CD4-positive, alpha-beta T cell (primary cell): ENCODE results near the gene HIVEP3. TPM values are rescaled to one million over a fixed set of nuclear protein-coding genes. Genes with fewer than 3 reads are reported as not detected.

Source experiments
- ATAC-seq: fragments of 200-7000 bp; cut with Tn5 transposase; one replicate; pipeline ENCODE4 v1.10.0; 2022; ENCODE audit warnings: mild to moderate bottlenecking; ENCODE audit not compliant: poor library complexity
- CTCF ChIA-PET: fragments of 350-600 bp; sonication (Branson Sonifier 250); formaldehyde crosslinking; loops from one replicate; lab custom pipeline; 2021; ENCODE audit warnings: antibody characterized with exemption, inconsistent platforms; lab: Charles Lee
- POLR2A ChIA-PET: fragments of 350-600 bp; sonication (Branson Sonifier 250); formaldehyde crosslinking; loops from one replicate; lab custom pipeline; 2021; ENCODE audit warnings: antibody characterized with exemption, inconsistent platforms; lab: Charles Lee
- DNase-seq, 14 experiments: peaks; one replicate each; pipeline ENCODE4 v3.0.0-alpha.2; 2013 to 2020; ENCODE audit warnings: mixed read lengths in 2 of 14
- H3K27ac ChIP-seq, 2 donors: one replicate each; pipeline versions ENCODE4 v1.5.1 to v1.7.0; 2013; ENCODE audit warnings: low read length in 2 of 2, low read depth in 1 of 2, mild to moderate bottlenecking in 1 of 2
- H3K27me3 ChIP-seq, 2 experiments: 1 replicate in 1 of 2; 2 replicates in 1 of 2; pipeline versions ENCODE4 v1.6.1 to v1.7.0; 2013; ENCODE audit warnings: low read length in 2 of 2, control low read depth in 1 of 2, mild to moderate bottlenecking in 1 of 2, moderate library complexity in 1 of 2; ENCODE audit not compliant: insufficient read depth in 2 of 2, control insufficient read depth in 1 of 2
- H3K36me3 ChIP-seq: one replicate; pipeline ENCODE4 v1.6.1; 2013; ENCODE audit warnings: low read length, control low read depth; ENCODE audit not compliant: insufficient read depth
- H3K4me1 ChIP-seq: one replicate; pipeline ENCODE4 v1.6.1; 2013; ENCODE audit warnings: low read length, control low read depth; ENCODE audit not compliant: insufficient read depth
- H3K4me3 ChIP-seq: one replicate; pipeline ENCODE4 v1.5.1; 2013; ENCODE audit warnings: mild to moderate bottlenecking, low read length, moderate library complexity
- H3K9me3 ChIP-seq, 2 experiments: 1 replicate in 1 of 2; 2 replicates in 1 of 2; pipeline versions ENCODE4 v1.6.1 to v1.7.0; 2013; ENCODE audit warnings: low read length in 2 of 2, mild to moderate bottlenecking in 2 of 2, control low read depth in 1 of 2, moderate library complexity in 1 of 2; ENCODE audit not compliant: control insufficient read depth in 1 of 2, insufficient read depth in 1 of 2
- H3K27ac Mint-ChIP-seq: one replicate; pipeline ENCODE4 v1.8.0; 2020; ENCODE audit warnings: mixed read lengths
- H3K27me3 Mint-ChIP-seq: one replicate; pipeline ENCODE4 v1.8.0; 2021; ENCODE audit warnings: mixed read lengths
- H3K36me3 Mint-ChIP-seq: one replicate; pipeline ENCODE4 v1.8.0; 2021; ENCODE audit warnings: low read depth, mixed read lengths
- H3K4me1 Mint-ChIP-seq: one replicate; pipeline ENCODE4 v1.8.0; 2021; ENCODE audit warnings: low read depth, mixed read lengths
- H3K4me3 Mint-ChIP-seq: one replicate; pipeline ENCODE4 v1.8.0; 2020; ENCODE audit warnings: mild to moderate bottlenecking, mixed read lengths
- H3K9me3 Mint-ChIP-seq: one replicate; pipeline ENCODE4 v1.8.0; 2020; ENCODE audit warnings: mixed read lengths
- intact Hi-C, 2 experiments: fragments of 100-400 bp; cut with DNase I in 1 of 2; cut with micrococcal nuclease in 1 of 2; formaldehyde crosslinking; loops; one replicate each; pipeline versions ENCODE4 v1.15.1 to v1.9.0; 2023 to 2025; cut with DNase I, micrococcal nuclease
- total RNA-seq, 174 experiments: library from RNA in 2 of 174; stranded (reverse) in 2 of 174; gene quantifications; one replicate each; pipeline ENCODE4 v1.2.3 and lab custom pipeline; 2021 to 2026
- TF ChIP-seq, protein P1 (sequence below): fragments of 200-600 bp; IDR thresholded peaks from one replicate; pipeline ENCODE4 v1.8.0; 2022; ENCODE audit warnings: antibody characterized with exemption, mild to moderate bottlenecking

The HIVEP3 gene
- total RNA-seq, 2 experiments from 2014 or later = 5.1 to 5.4 TPM

DNA sequence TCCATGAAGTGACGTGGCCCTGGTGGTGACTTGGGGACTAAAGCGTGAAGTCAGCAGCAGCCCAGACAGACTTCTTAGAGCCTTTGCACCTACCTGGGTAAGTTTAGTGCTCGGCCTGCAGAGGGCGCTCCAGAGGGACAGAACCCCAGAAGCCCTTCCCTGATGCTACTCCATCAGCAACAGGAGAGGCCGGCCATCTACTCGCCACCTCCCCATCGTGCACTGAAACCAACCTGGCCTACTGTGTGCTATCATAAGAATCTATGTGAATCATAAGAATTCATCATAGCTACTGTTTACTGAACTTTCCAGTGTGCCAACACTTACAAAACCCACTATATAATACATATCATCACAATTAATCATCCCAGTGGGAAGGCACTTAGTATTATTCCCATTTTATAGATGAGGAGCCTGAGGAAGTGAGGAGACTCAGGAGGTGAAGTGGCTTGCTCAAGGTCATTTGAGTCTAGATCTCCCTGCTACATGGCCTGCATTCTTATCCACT, 426.3 kb downstream of the HIVEP3 start:
- Mint-ChIP-seq H3K4me3 (no peak overlapping the region), H3K27me3 (peaks cover 26% of the 10 kb centered on the region), H3K9me3 (no peaks in the 10 kb centered on the region), H3K27ac (no peak overlapping the region), H3K36me3 (no peaks in the 10 kb centered on the region), H3K4me1 (peaks cover 4% of the 10 kb centered on the region)
- Histone ChIP-seq H3K4me1 (peaks cover 14% of the 10 kb centered on the region), H3K36me3 (no peaks in the 10 kb centered on the region), H3K27me3 (peaks cover 10 to 21% of the 10 kb centered on the region in 2 experiments), H3K27ac (no peak overlapping the region), H3K9me3 (peaks cover 0 to 7% of the 10 kb centered on the region in 2 experiments), H3K4me3 (no peak overlapping the region)
- intact Hi-C loops = no loop called here
- DNase-seq = peak in 4 of 14 experiments; percentile 14 to 49 (median 32)
- no peak for ATAC-seq
- ChIA-PET CTCF (interaction anchor here (0.8 kb wide), 1 partner anchor 9 kb away, joined by 3 read pairs; no protein-coding TSS in a partner anchor), POLR2A (no interaction called here)
- TF ChIP-seq, protein P1, sequence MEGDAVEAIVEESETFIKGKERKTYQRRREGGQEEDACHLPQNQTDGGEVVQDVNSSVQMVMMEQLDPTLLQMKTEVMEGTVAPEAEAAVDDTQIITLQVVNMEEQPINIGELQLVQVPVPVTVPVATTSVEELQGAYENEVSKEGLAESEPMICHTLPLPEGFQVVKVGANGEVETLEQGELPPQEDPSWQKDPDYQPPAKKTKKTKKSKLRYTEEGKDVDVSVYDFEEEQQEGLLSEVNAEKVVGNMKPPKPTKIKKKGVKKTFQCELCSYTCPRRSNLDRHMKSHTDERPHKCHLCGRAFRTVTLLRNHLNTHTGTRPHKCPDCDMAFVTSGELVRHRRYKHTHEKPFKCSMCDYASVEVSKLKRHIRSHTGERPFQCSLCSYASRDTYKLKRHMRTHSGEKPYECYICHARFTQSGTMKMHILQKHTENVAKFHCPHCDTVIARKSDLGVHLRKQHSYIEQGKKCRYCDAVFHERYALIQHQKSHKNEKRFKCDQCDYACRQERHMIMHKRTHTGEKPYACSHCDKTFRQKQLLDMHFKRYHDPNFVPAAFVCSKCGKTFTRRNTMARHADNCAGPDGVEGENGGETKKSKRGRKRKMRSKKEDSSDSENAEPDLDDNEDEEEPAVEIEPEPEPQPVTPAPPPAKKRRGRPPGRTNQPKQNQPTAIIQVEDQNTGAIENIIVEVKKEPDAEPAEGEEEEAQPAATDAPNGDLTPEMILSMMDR = no peak

DNA sequence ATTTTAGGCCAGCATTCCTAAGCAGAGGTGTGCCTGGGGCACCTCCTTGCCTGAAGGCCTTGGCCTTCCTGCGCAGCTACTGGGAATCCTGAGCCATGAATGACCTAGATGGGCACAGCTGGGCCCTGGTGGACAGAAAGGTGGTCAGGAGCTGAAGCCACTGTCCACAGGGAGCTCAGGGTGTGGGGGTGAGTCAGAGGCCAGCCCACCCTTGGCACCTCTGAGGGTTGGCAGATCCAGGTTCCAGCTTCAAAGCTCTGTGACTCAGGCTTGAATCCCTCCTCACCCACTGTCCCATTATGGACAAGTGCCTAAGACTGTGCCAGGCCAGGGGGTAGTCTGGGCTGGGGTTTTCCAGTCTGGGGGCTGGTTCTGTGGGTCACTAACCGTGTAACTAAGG, 427.8 kb downstream of the HIVEP3 start:
- ChIA-PET POLR2A (no interaction called here), CTCF (no interaction called here)
- Mint-ChIP-seq H3K36me3 (no peaks in the 10 kb centered on the region), H3K27ac (no peak overlapping the region), H3K4me3 (no peak overlapping the region), H3K4me1 (peaks cover 4% of the 10 kb centered on the region), H3K27me3 (peaks cover 39% of the 10 kb centered on the region), H3K9me3 (no peaks in the 10 kb centered on the region)
- intact Hi-C loops = no loop called here
- peaks cover 0 to 3% of the 10 kb centered on the region in 2 experiments for H3K9me3 ChIP-seq
- no peak overlapping the region for H3K4me3 ChIP-seq
- H3K27ac ChIP-seq = no peak overlapping the region
- peaks cover 6% of the 10 kb centered on the region for H3K4me1 ChIP-seq
- TF ChIP-seq, protein P1 = no peak
- H3K36me3 ChIP-seq = no peaks in the 10 kb centered on the region
- DNase-seq (no peak), ATAC-seq (no peak)
- H3K27me3 ChIP-seq = peaks cover 14 to 19% of the 10 kb centered on the region in 2 experiments

DNA sequence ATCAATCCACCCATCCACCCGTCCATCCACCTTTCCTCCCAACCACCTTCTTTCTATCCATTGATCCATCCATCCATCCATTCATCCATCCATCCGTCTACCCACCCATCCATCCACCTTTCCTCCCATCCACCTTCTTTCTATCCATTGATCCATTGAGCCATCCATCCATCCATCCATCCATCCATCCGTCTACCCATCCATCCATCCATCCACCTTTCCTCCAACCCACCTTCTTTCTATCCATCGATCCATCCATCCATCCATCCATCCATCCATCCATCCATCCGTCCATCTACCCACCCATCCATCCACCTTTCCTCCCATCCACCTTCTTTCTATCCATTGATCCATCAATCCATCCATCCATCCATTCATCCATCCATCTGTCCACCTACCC, 429.2 kb downstream of the HIVEP3 start:
- H3K4me1 ChIP-seq = no peaks in the 10 kb centered on the region
- DNase-seq (no peak), ATAC-seq (no peak)
- H3K27me3 ChIP-seq = peaks cover 4 to 14% of the 10 kb centered on the region in 2 experiments
- H3K4me1 Mint-ChIP-seq = no peaks in the 10 kb centered on the region
- H3K36me3 ChIP-seq = no peaks in the 10 kb centered on the region
- TF ChIP-seq, protein P1 = no peak
- intact Hi-C loops = no loop called here
- no peak overlapping the region for H3K4me3 ChIP-seq
- H3K36me3 Mint-ChIP-seq = no peaks in the 10 kb centered on the region
- no peak overlapping the region for H3K27ac ChIP-seq
- peaks cover 0 to 3% of the 10 kb centered on the region in 2 experiments for H3K9me3 ChIP-seq
- peaks cover 30% of the 10 kb centered on the region for H3K27me3 Mint-ChIP-seq
- no peak overlapping the region for H3K27ac Mint-ChIP-seq
- ChIA-PET CTCF (no interaction called here), POLR2A (no interaction called here)
- no peaks in the 10 kb centered on the region for H3K9me3 Mint-ChIP-seq
- no peak overlapping the region for H3K4me3 Mint-ChIP-seq
